ENCODE measurements around the gene FLVCR1.

DNA sequence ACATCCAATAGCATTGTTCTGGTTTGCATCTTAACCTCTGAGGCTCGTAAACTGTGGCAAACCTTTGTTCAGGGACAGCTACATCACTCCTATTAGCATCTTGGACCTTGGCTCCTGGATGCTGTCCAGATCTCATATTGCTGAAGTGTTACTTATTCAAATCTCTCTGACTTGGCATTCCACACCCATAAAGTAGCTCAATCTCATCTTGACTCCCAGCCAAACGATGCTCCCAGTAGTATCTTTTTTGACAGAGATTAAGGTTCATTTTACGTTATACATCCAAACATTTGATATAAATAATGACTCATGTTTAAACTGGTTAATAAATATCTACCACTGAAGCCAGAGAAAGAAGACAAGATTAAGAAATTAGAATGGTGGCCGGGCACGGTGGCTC lies 4.4 kb upstream of the FLVCR1 start:
- no peak for TF ChIP-seq POLR2A (IDR thresholded peaks at IDR 0.05; ENCODE audit: low read depth, low read length)
- TF ChIP-seq EZH2 (IDR thresholded peaks at IDR 0.05; ENCODE audit: borderline replicate concordance, low read depth, low read length, severe bottlenecking) = no peak
- no peak for TF ChIP-seq CTCF (IDR thresholded peaks at IDR 0.05; ENCODE audit: extremely low read depth in 1 of 2, insufficient read depth in 1 of 2, low read depth in 1 of 2, low read length in 2 of 2)
- TF ChIP-seq POLR2AphosphoS5 (IDR thresholded peaks at IDR 0.05; ENCODE audit: insufficient read depth, low read depth, low read length) = no peak
- no peak for TF ChIP-seq GATA2 (IDR thresholded peaks at IDR 0.05; ENCODE audit: insufficient read depth, insufficient read length, low read depth, low read length)
